Gastrocnemius medialis (tissue), 4 donors: ENCODE data around the gene NTS. TPM values are rescaled to one million over a fixed set of nuclear protein-coding genes. Genes with fewer than 3 reads are reported as not detected.

Experiments used
- ATAC-seq, 2 donors: fragments of 150-250 bp; one replicate each; pipeline ENCODE4 v1.9.1; 2016
- DNase-seq, 2 donors: peaks; one replicate each; pipeline ENCODE4 v3.0.0-alpha.2; 2019
- H3K27ac ChIP-seq, 4 donors: fragments of 200-600 bp; sonication (generic); 1 replicate in 1 of 4; 2 replicates in 3 of 4; pipeline ENCODE4 v1.5.1; 2016 to 2018; ENCODE audit warnings: mild to moderate bottlenecking in 2 of 4, moderate library complexity in 1 of 4
- H3K27me3 ChIP-seq, 3 donors: fragments of 200-600 bp; sonication (generic) in 2 of 3; 1 replicate in 1 of 3; 2 replicates in 2 of 3; pipeline versions ENCODE4 v1.5.1 to v1.6.0; 2016 to 2019; ENCODE audit warnings: mild to moderate bottlenecking in 1 of 3, moderate library complexity in 1 of 3
- H3K36me3 ChIP-seq, 2 donors: fragments of 200-600 bp; sonication (generic) in 1 of 2; one replicate each; pipeline ENCODE4 v1.5.1; 2017 to 2018
- H3K4me1 ChIP-seq, 2 donors: fragments of 200-600 bp; sonication (generic) in 1 of 2; one replicate each; pipeline ENCODE4 v1.5.1; 2016 to 2017; ENCODE audit warnings: mild to moderate bottlenecking in 2 of 2
- H3K4me3 ChIP-seq, 4 donors: fragments of 200-600 bp; sonication (generic) in 3 of 4; 1 replicate in 1 of 4; 2 replicates in 3 of 4; pipeline ENCODE4 v1.5.1; 2016 to 2019; ENCODE audit warnings: mild to moderate bottlenecking in 2 of 4
- H3K9me3 ChIP-seq, 3 donors: fragments of 200-600 bp; sonication (generic) in 2 of 3; 1 replicate in 1 of 3; 2 replicates in 2 of 3; pipeline ENCODE4 v1.5.1; 2016 to 2019
- CTCF ChIP-seq, 5 experiments: fragments of 450-650 bp in 3 of 5; fragments of 200-600 bp in 2 of 5; sonication (generic) in 2 of 5; IDR thresholded peaks in 4 of 5; conservative IDR thresholded peaks in 1 of 5; 1 replicate in 4 of 5; 2 replicates in 1 of 5; pipeline ENCODE4 v1.5.1; 2016 to 2019; ENCODE audit warnings: antibody characterized with exemption in 5 of 5, mild to moderate bottlenecking in 3 of 5, moderate library complexity in 3 of 5
- POLR2A ChIP-seq, 2 donors: fragments of 450-650 bp; IDR thresholded peaks; one replicate each; pipeline ENCODE4 v1.6.1; 2017; ENCODE audit warnings: antibody characterized with exemption in 2 of 2, mild to moderate bottlenecking in 2 of 2, moderate library complexity in 2 of 2
- in situ Hi-C, 4 donors: fragments of 200-750 bp; cut with MboI; loops; one replicate each; pipeline versions ENCODE4 v1.15.0 to v1.8.0; 2017; ENCODE audit warnings: low sequenced_read_pairs in 4 of 4
- intact Hi-C: fragments of 100-400 bp; cut with DNase I; formaldehyde crosslinking; loops from one replicate; pipeline ENCODE4 v1.15.1; 2023; ENCODE audit warnings: low total_unique reads
- total RNA-seq, 4 donors: library from RNA; depleted of rRNA; stranded (reverse); fragments of >200 nt; gene quantifications; one replicate each; pipeline versions ENCODE4 v1.1.0 to v1.2.3, GENCODE V29; 2016

The NTS gene
- total RNA-seq, 4 donors from 2014 or later = not detected

- Histone ChIP-seq H3K27ac (no peak overlapping the region), H3K9me3 (no peaks in the 10 kb centered on the region), H3K27me3 (no peaks in the 10 kb centered on the region), H3K36me3 (no peaks in the 10 kb centered on the region), H3K4me3 (no peak overlapping the region), H3K4me1 (no peaks in the 10 kb centered on the region)
- ATAC-seq (no peak), DNase-seq (no peak)
- in situ Hi-C loops (no loop called here), intact Hi-C loops (no loop called here)
- no peak for TF ChIP-seq POLR2A (IDR thresholded peaks at IDR 0.05)
- no peak for TF ChIP-seq CTCF (IDR thresholded peaks at IDR 0.05 in 4 of 5, conservative IDR thresholded peaks at IDR 0.05 in 1 of 5)
These were observed 9.7 kb downstream of the NTS start for GRCh38 chr12:85883763-85884162.

- H3K36me3 ChIP-seq = no peaks in the 10 kb centered on the region
- no peak overlapping the region for H3K27ac ChIP-seq
- no peaks in the 10 kb centered on the region for H3K27me3 ChIP-seq
- TF ChIP-seq POLR2A (IDR thresholded peaks at IDR 0.05) = no peak
- TF ChIP-seq CTCF (IDR thresholded peaks at IDR 0.05 in 4 of 5, conservative IDR thresholded peaks at IDR 0.05 in 1 of 5) = no peak
- in situ Hi-C loops (no loop called here), intact Hi-C loops (no loop called here)
- H3K4me3 ChIP-seq = no peak overlapping the region
- no peak for ATAC-seq
- DNase-seq = no peak
- H3K9me3 ChIP-seq = no peaks in the 10 kb centered on the region
- H3K4me1 ChIP-seq = no peaks in the 10 kb centered on the region
These were observed 20.6 kb downstream of the NTS start for GRCh38 chr12:85894653-85895052.

GRCh38 chr12:85920324-85920947 lies 46.3 kb downstream of the NTS start:
- Histone ChIP-seq H3K9me3 (no peaks in the 10 kb centered on the region), H3K4me3 (no peak overlapping the region), H3K27me3 (no peaks in the 10 kb centered on the region), H3K4me1 (no peaks in the 10 kb centered on the region), H3K36me3 (no peaks in the 10 kb centered on the region), H3K27ac (no peak overlapping the region)
- intact Hi-C loops (no loop called here), in situ Hi-C loops (no loop called here)
- TF ChIP-seq POLR2A (IDR thresholded peaks at IDR 0.05) (no peak), CTCF (IDR thresholded peaks at IDR 0.05 in 4 of 5, conservative IDR thresholded peaks at IDR 0.05 in 1 of 5) (peak in 3 of 5 experiments; percentile 21 to 57 (median 56))
- ATAC-seq = no peak
- DNase-seq = no peak

GRCh38 chr12:85923767-85924331 lies 49.8 kb downstream of the NTS start:
- Histone ChIP-seq H3K27ac (no peak overlapping the region), H3K4me1 (no peaks in the 10 kb centered on the region), H3K4me3 (no peak overlapping the region), H3K27me3 (no peaks in the 10 kb centered on the region), H3K9me3 (no peaks in the 10 kb centered on the region), H3K36me3 (no peaks in the 10 kb centered on the region)
- DNase-seq (no peak), ATAC-seq (no peak)
- TF ChIP-seq POLR2A (IDR thresholded peaks at IDR 0.05) (no peak), CTCF (IDR thresholded peaks at IDR 0.05 in 4 of 5, conservative IDR thresholded peaks at IDR 0.05 in 1 of 5) (peak in 1 of 5 experiments; percentile 51)
- intact Hi-C loops (no loop called here), in situ Hi-C loops (no loop called here)
